HCT116 (cell line): ENCODE measurements around the gene EIF5AL1. TPM values are rescaled to one million over a fixed set of nuclear protein-coding genes. Genes with fewer than 3 reads are reported as not detected.
"Not testable (repeated sequence)": the region's sequence is repeated elsewhere in the genome, so short reads cannot be mapped to it uniquely, and the experiment has no call there.

Experiments used
- ATAC-seq: fragments of 200-7000 bp; cut with Tn5 transposase; 2 replicates; pipeline ENCODE4 v1.9.1; 2020; ENCODE audit warnings: mild to moderate bottlenecking, moderate library complexity
- BruUV-seq: library from RNA; stranded (reverse); fragments of 400-500 nt; replicated peaks from 2 replicates; lab custom pipeline; 2021; lab: Mats Ljungman, UMichigan
- CTCF ChIA-PET: fragments of 300-600 bp; sonication (Branson Sonifier 250); formaldehyde crosslinking; loops from one replicate; lab custom pipeline; 2021; ENCODE audit warnings: antibody characterized with exemption; lab: Charles Lee
- POLR2A ChIA-PET: fragments of 300-600, 350-600 bp; sonication (Branson Sonifier 250); formaldehyde crosslinking; loops from one replicate; lab custom pipeline; 2021; ENCODE audit warnings: antibody characterized with exemption; lab: Charles Lee
- RAD21 ChIA-PET, 2 experiments: fragments of 300-600 bp; sonication (Branson Sonifier 250); formaldehyde crosslinking; loops; one replicate each; lab custom pipeline; 2023; ENCODE audit warnings: low total read pairs in 2 of 2; ENCODE audit not compliant: uncharacterized antibody in 2 of 2, unreplicated experiment in 2 of 2, low non-redundant PET in 1 of 2; lab: Charles Lee
- DNase-seq: peaks from one replicate; pipeline ENCODE4 v3.0.0-alpha.2; 2010; ENCODE audit warnings: low read depth, low spot score
- H2AFZ ChIP-seq: fragments of 200-600 bp; shearing (Covaris generic), sonication (generic); 2 replicates; pipeline ENCODE4 v1.6.1; 2017; ENCODE audit warnings: low read depth, mixed run types, mixed read lengths, antibody characterized with exemption, low read length; ENCODE audit not compliant: poor library complexity, severe bottlenecking
- H3K27ac ChIP-seq: 2 replicates; pipeline ENCODE4 v1.5.1; 2012; ENCODE audit warnings: low read depth, low read length
- H3K27me3 ChIP-seq: fragments of 200-600 bp; sonication (generic); 2 replicates; pipeline ENCODE4 v1.6.1; 2016; ENCODE audit warnings: mixed run types, low read length, mixed read lengths; ENCODE audit not compliant: insufficient read depth
- H3K36me3 ChIP-seq, 2 experiments: fragments of 200-500 bp in 1 of 2; fragments of 200-600 bp in 1 of 2; sonication (Bioruptor generic) in 1 of 2; sonication (generic) in 1 of 2; 2 replicates each; pipeline versions ENCODE4 v1.5.1 to v1.6.1; 2014 to 2016; ENCODE audit warnings: low read length in 2 of 2, inconsistent platforms in 1 of 2, mixed read lengths in 1 of 2, mixed run types in 1 of 2; ENCODE audit not compliant: insufficient read depth in 2 of 2, control insufficient read depth in 1 of 2
- H3K4me1 ChIP-seq, 2 experiments: fragments of 200-600 bp in 1 of 2; sonication (generic) in 1 of 2; 2 replicates each; pipeline versions ENCODE4 v1.5.1 to v1.6.1; 2012 to 2017; ENCODE audit warnings: low read length in 2 of 2, inconsistent platforms in 1 of 2, mild to moderate bottlenecking in 1 of 2, mixed read lengths in 1 of 2, mixed run types in 1 of 2, moderate library complexity in 1 of 2; ENCODE audit not compliant: insufficient read depth in 2 of 2, control insufficient read depth in 1 of 2
- H3K4me2 ChIP-seq: fragments of 200-600 bp; sonication (generic); 2 replicates; pipeline ENCODE4 v1.6.1; 2017; ENCODE audit warnings: mixed run types, low read length, mixed read lengths
- H3K4me3 ChIP-seq, 2 experiments: fragments of 200-600 bp in 1 of 2; sonication (generic) in 1 of 2; replicated peaks in 1 of 2; 2 replicates each; pipeline ENCODE4 v1.5.1; 2011 to 2016; ENCODE audit warnings: low read length in 2 of 2, control low read depth in 1 of 2, low read depth in 1 of 2, mild to moderate bottlenecking in 1 of 2, mixed read lengths in 1 of 2, mixed run types in 1 of 2
- H3K79me2 ChIP-seq: fragments of 200-600 bp; sonication (generic); 2 replicates; pipeline ENCODE4 v1.6.1; 2017; ENCODE audit warnings: mild to moderate bottlenecking, mixed run types, low read length, moderate library complexity, mixed read lengths; ENCODE audit not compliant: insufficient read depth
- H3K9ac ChIP-seq: fragments of 200-600 bp; sonication (generic); 2 replicates; pipeline ENCODE4 v1.6.1; 2016; ENCODE audit warnings: low read length, mixed read lengths
- H3K9me2 ChIP-seq: fragments of 200-600 bp; sonication (generic), shearing (Covaris generic); 2 replicates; pipeline ENCODE4 v1.6.1; 2017; ENCODE audit warnings: mixed run types, mild to moderate bottlenecking, moderate library complexity; ENCODE audit not compliant: insufficient read depth
- H3K9me3 ChIP-seq, 2 experiments: fragments of 200-500 bp in 1 of 2; fragments of 200-600 bp in 1 of 2; sonication (Bioruptor generic) in 1 of 2; sonication (generic) in 1 of 2; 2 replicates each; pipeline ENCODE4 v1.6.1; 2014 to 2017; ENCODE audit warnings: low read length in 2 of 2, mixed read lengths in 2 of 2, inconsistent platforms in 1 of 2, low read depth in 1 of 2, mild to moderate bottlenecking in 1 of 2, mixed run types in 1 of 2, moderate library complexity in 1 of 2; ENCODE audit not compliant: control insufficient read depth in 1 of 2, insufficient read depth in 1 of 2
- H4K20me1 ChIP-seq: fragments of 200-600 bp; sonication (generic), shearing (Covaris generic); 2 replicates; pipeline ENCODE4 v1.6.1; 2017; ENCODE audit warnings: mixed run types, mild to moderate bottlenecking, moderate library complexity; ENCODE audit not compliant: insufficient read depth
- EZH2phosphoT487 ChIP-seq: fragments of 200-600 bp; IDR thresholded peaks from 2 replicates; pipeline ENCODE4 v1.6.1; 2018; ENCODE audit warnings: antibody characterized with exemption, borderline replicate concordance
- SIN3A ChIP-seq: IDR thresholded peaks from 2 replicates; pipeline ENCODE4 v1.6.1; 2012; ENCODE audit warnings: low read depth
- YY1 ChIP-seq: IDR thresholded peaks from 2 replicates; pipeline ENCODE4 v1.6.1; 2011; ENCODE audit warnings: low read length, low read depth, moderate library complexity, mild to moderate bottlenecking; ENCODE audit not compliant: insufficient replicate concordance; ENCODE audit errors: extremely low read depth
- intact Hi-C: fragments of 100-400 bp; cut with micrococcal nuclease; formaldehyde crosslinking; loops from 2 replicates; pipeline ENCODE4 v1.10.0; 2022
- total RNA-seq: library from RNA; stranded (reverse); gene quantifications from one replicate; pipeline ENCODE4 v1.2.1, GENCODE V29; 2021; ENCODE audit not compliant: unreplicated experiment

Gene EIF5AL1
- total RNA-seq, 1 experiment from 2014 or later = 5.6 TPM

DNA sequence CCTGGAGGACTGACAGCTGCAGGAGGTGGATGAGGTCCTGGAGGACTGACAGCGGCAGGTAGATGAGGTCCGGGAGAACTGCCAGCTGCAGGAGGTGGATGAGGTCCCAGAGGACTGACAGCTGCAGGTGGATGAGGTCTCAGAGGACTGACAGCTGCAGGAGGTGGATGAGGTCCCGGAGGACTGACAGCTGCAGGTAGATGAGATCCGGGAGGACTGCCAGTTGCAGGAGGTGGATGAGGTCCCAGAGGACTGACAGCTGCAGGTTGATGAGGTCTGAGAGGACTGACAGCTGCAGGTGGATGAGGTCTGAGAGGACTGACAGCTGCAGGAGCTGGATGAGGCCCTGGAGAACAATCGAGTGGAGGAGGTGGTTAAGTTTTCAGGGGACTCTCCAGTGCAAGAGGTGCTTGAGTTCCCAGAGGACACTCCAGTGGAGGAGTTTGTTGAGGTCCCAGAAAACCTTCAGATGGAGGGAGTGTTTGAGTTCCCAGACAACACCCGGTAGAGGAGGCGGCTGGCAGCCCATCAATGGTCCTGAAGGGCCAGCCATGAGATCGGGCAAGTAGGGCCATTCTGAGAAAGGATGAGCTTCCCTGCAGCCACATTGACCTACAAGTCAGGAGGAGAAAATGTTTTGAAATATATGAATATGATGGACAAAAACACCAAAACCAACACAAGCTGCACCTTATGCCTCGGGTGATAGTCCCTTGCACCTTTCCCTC is 4.7 kb upstream of the EIF5AL1 start:
- BruUV-seq = no TSS peak
- H3K4me3 ChIP-seq = no peak overlapping the region
- H3K27ac ChIP-seq = no peak overlapping the region
- ATAC-seq (no peak), DNase-seq (no peak)
- no peaks in the 10 kb centered on the region for H3K9me3 ChIP-seq
- CTCF ChIA-PET = no interaction called here
- no peak overlapping the region for H2AFZ ChIP-seq
- no peak overlapping the region for H3K4me2 ChIP-seq
- no peaks in the 10 kb centered on the region for H3K9me2 ChIP-seq
- no peaks in the 10 kb centered on the region for H3K79me2 ChIP-seq
- no peak for TF ChIP-seq SIN3A
- TF ChIP-seq YY1 = no peak
- no peak for TF ChIP-seq EZH2phosphoT487
- TF ChIP-seq, all 23 proteins: peak for 0
- Histone ChIP-seq H3K27me3 (peaks cover 24% of the 10 kb centered on the region; the same call in 1 of the 2 replicates), H3K9ac (no peak overlapping the region), H4K20me1 (no peaks in the 10 kb centered on the region), H3K4me1 (no peaks in the 10 kb centered on the region; a peak in 1 of 4 replicates), H3K36me3 (no peaks in the 10 kb centered on the region)
- ChIA-PET RAD21 (no interaction called here), POLR2A (no interaction called here)
- intact Hi-C loops = no loop called here

DNA sequence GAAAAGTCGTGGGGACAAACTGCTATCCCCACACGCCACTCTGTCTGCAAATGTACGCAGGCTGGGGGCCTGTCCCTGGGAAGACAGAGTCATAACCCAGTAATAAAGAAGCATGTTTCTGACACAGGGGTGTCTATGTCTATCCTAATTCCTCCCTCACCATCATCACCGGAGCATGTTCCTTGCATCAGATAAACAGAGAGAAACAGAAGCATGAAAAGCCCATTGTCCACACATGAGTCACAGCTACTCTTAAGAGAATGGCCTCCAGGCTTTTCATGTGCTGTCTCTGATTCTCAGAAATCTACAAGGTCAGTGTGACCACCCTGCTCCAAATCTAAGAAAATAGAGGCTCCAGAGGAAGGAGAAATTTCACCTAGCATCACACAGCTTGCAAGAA is 4.1 kb upstream of the EIF5AL1 start:
- POLR2A ChIA-PET, intact Hi-C loops, DNase-seq, H3K79me2 ChIP-seq, BruUV-seq, RAD21 ChIA-PET, H3K9me2 ChIP-seq, H3K9me3 ChIP-seq, ATAC-seq, H3K4me1 ChIP-seq, H3K27ac ChIP-seq, H2AFZ ChIP-seq, H3K4me2 ChIP-seq, H3K4me3 ChIP-seq, CTCF ChIA-PET, H3K9ac ChIP-seq, H4K20me1 ChIP-seq, H3K36me3 ChIP-seq: not testable (repeated sequence)
- H3K27me3 ChIP-seq = peaks cover 19% of the 10 kb centered on the region; the same call in 1 of the 2 replicates

- ATAC-seq = peak; percentile 95
- H3K36me3 ChIP-seq, H3K4me2 ChIP-seq, intact Hi-C loops, H3K79me2 ChIP-seq, H3K4me1 ChIP-seq, CTCF ChIA-PET, H3K9me2 ChIP-seq, DNase-seq, POLR2A ChIA-PET, H3K4me3 ChIP-seq, BruUV-seq, RAD21 ChIA-PET, H3K27ac ChIP-seq, H2AFZ ChIP-seq, H3K9ac ChIP-seq, H3K9me3 ChIP-seq, H4K20me1 ChIP-seq: not testable (repeated sequence)
- peaks cover 15% of the 10 kb centered on the region; the same call in 1 of the 2 replicates for H3K27me3 ChIP-seq
These were observed 2.9 kb upstream of the EIF5AL1 start for GRCh38 chr10:79509306-79509933.

DNA sequence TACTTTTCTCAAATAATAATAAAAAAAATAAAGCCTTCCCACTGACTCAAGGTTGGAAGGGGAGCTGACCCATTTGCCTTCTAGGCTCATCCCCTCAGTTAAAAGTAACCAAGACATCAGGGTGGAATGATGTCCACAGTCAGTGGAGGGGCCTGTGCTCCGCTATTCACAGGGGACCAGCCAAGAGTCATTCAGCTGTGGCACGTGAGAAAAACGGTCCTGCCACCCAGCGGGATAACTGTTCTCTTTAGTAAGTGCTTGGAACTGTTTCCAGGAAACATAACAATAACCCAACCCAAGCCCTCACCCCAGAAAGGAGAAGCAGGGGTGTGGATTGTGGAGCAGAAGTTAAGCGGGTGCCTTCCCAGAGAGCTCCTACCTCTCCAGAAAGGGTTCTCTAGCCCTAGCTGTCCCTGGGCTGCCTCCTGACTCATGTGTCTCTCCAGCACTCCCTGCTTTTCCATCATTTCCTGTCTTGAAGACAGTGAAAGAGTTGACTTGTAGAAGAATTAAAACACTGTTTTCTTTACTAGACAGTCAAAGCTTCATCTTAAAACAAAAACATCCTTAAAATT is 2.3 kb upstream of the EIF5AL1 start:
- H3K4me3 ChIP-seq, H3K27ac ChIP-seq, BruUV-seq, RAD21 ChIA-PET, H3K79me2 ChIP-seq, H3K4me2 ChIP-seq, POLR2A ChIA-PET, H4K20me1 ChIP-seq, H3K9ac ChIP-seq, H3K9me2 ChIP-seq, H3K9me3 ChIP-seq, CTCF ChIA-PET, H2AFZ ChIP-seq, H3K4me1 ChIP-seq, H3K36me3 ChIP-seq, DNase-seq, intact Hi-C loops: not testable (repeated sequence)
- H3K27me3 ChIP-seq = peaks cover 15% of the 10 kb centered on the region; the same call in 1 of the 2 replicates
- ATAC-seq = peak; percentile 26; the same call in 1 of the 2 replicates
